IMR-90 (cell line): ENCODE measurements around the gene DNAJB8. TPM values are rescaled to one million over a fixed set of nuclear protein-coding genes. Genes with fewer than 3 reads are reported as not detected.

ENCODE experiments used
- ATAC-seq: fragments of 200-7000 bp; cut with Tn5 transposase; 2 replicates; pipeline ENCODE4 v1.9.1; 2020; ENCODE audit warnings: low read depth, mild to moderate bottlenecking, moderate library complexity
- BruUV-seq: library from RNA; stranded (reverse); fragments of 400-500 nt; replicated peaks from 2 replicates; lab custom pipeline; 2021; lab: Mats Ljungman, UMichigan
- CTCF ChIA-PET: fragments of 300-600 bp; formaldehyde crosslinking; extraction: SDS; loops from one replicate; lab custom pipeline; 2021; ENCODE audit warnings: antibody characterized with exemption; lab: Yijun Ruan, JAX
- POLR2A ChIA-PET: fragments of 300-600 bp; sonication (Branson Sonifier 250); formaldehyde crosslinking; loops from one replicate; lab custom pipeline; 2022; ENCODE audit warnings: antibody characterized with exemption; ENCODE audit not compliant: unreplicated experiment; lab: Charles Lee
- DNase-seq: peaks from one replicate; pipeline ENCODE4 v3.0.0; 2013
- H2AFZ ChIP-seq: replicated peaks from 2 replicates; pipeline ENCODE3; 2013; ENCODE audit warnings: low read length, mild to moderate bottlenecking; ENCODE audit not compliant: poor library complexity
- H2AK5ac ChIP-seq: 2 replicates; pipeline ENCODE4 v1.6.1; 2013; ENCODE audit warnings: low read depth, low read length, inconsistent platforms
- H2AK9ac ChIP-seq: replicated peaks from 2 replicates; pipeline ENCODE3; 2013; ENCODE audit warnings: mild to moderate bottlenecking, low read depth, low read length, moderate library complexity; ENCODE audit not compliant: poor library complexity
- H2BK120ac ChIP-seq: 2 replicates; pipeline ENCODE4 v1.6.1; 2013; ENCODE audit warnings: low read depth, low read length, inconsistent platforms
- H2BK15ac ChIP-seq: 3 replicates; pipeline ENCODE4 v1.6.1; 2013; ENCODE audit warnings: low read depth, low read length, inconsistent platforms
- H2BK20ac ChIP-seq: 2 replicates; pipeline ENCODE4 v1.6.1; 2013; ENCODE audit warnings: low read depth, mild to moderate bottlenecking, inconsistent platforms, low read length, moderate library complexity
- H2BK5ac ChIP-seq: 2 replicates; pipeline ENCODE4 v1.6.1; 2013; ENCODE audit warnings: mild to moderate bottlenecking, low read depth, low read length, inconsistent platforms; ENCODE audit not compliant: poor library complexity, severe bottlenecking
- H3K14ac ChIP-seq: replicated peaks from 2 replicates; pipeline ENCODE4 v1.6.1; 2013; ENCODE audit warnings: low read depth, low read length, inconsistent platforms
- H3K18ac ChIP-seq: 2 replicates; pipeline ENCODE4 v1.6.1; 2013; ENCODE audit warnings: low read depth, low read length, control low read depth
- H3K23ac ChIP-seq: 2 replicates; pipeline ENCODE4 v1.6.1; 2013; ENCODE audit warnings: low read depth, low read length, inconsistent platforms
- H3K27ac ChIP-seq: 2 replicates; pipeline ENCODE4 v1.5.1; 2013; ENCODE audit warnings: mild to moderate bottlenecking, control low read depth, low read length; ENCODE audit not compliant: insufficient read depth
- H3K27me3 ChIP-seq: 2 replicates; pipeline ENCODE4 v1.6.1; 2013; ENCODE audit warnings: low read length; ENCODE audit not compliant: control insufficient read depth, insufficient read depth
- H3K36me3 ChIP-seq: 2 replicates; pipeline ENCODE4 v1.6.1; 2013; ENCODE audit warnings: low read length, mixed read lengths; ENCODE audit not compliant: control insufficient read depth, insufficient read depth
- H3K4ac ChIP-seq: 2 replicates; pipeline ENCODE4 v1.6.1; 2013; ENCODE audit warnings: low read depth, low read length, inconsistent platforms
- H3K4me1 ChIP-seq: 2 replicates; pipeline ENCODE4 v1.6.1; 2013; ENCODE audit warnings: low read length, mixed read lengths; ENCODE audit not compliant: control insufficient read depth, insufficient read depth
- H3K4me2 ChIP-seq: 2 replicates; pipeline ENCODE4 v1.6.1; 2013; ENCODE audit warnings: low read depth, mild to moderate bottlenecking, control low read depth, low read length, moderate library complexity
- H3K4me3 ChIP-seq: 2 replicates; pipeline ENCODE4 v1.5.1; 2013; ENCODE audit warnings: low read depth, mild to moderate bottlenecking, control low read depth, low read length, moderate library complexity; ENCODE audit not compliant: insufficient read depth
- H3K56ac ChIP-seq: 2 replicates; pipeline ENCODE4 v1.6.1; 2013; ENCODE audit warnings: low read length, inconsistent platforms; ENCODE audit not compliant: insufficient read depth; ENCODE audit errors: extremely low read depth
- H3K79me1 ChIP-seq, 2 experiments: 2 replicates each; pipeline ENCODE4 v1.6.1; 2013; ENCODE audit warnings: low read length in 2 of 2, inconsistent platforms in 1 of 2, low read depth in 1 of 2
- H3K9ac ChIP-seq: 2 replicates; pipeline ENCODE4 v1.6.1; 2013; ENCODE audit warnings: low read depth, low read length, control low read depth
- H3K9me1 ChIP-seq: 2 replicates; pipeline ENCODE4 v1.6.1; 2013; ENCODE audit warnings: low read length, inconsistent platforms; ENCODE audit not compliant: insufficient read depth
- H3K9me3 ChIP-seq: 2 replicates; pipeline ENCODE4 v1.6.1; 2013; ENCODE audit warnings: low read length; ENCODE audit not compliant: control insufficient read depth, insufficient read depth
- H4K20me1 ChIP-seq: 2 replicates; pipeline ENCODE4 v1.6.1; 2013; ENCODE audit warnings: low read length, inconsistent platforms; ENCODE audit not compliant: insufficient read depth
- H4K5ac ChIP-seq: 2 replicates; pipeline ENCODE4 v1.6.1; 2013; ENCODE audit warnings: mild to moderate bottlenecking, low read depth, low read length, control low read depth
- H4K8ac ChIP-seq, 2 experiments: 2 replicates each; pipeline ENCODE4 v1.6.1; 2013; ENCODE audit warnings: low read depth in 2 of 2, low read length in 2 of 2, control low read depth in 1 of 2, inconsistent platforms in 1 of 2
- H4K91ac ChIP-seq: 2 replicates; pipeline ENCODE4 v1.6.1; 2013; ENCODE audit warnings: low read depth, low read length, inconsistent platforms; ENCODE audit not compliant: insufficient read depth
- BHLHE40 ChIP-seq: fragments of 150-350 bp; IDR thresholded peaks from 2 replicates; pipeline ENCODE4 v1.6.1; 2016; ENCODE audit warnings: mild to moderate bottlenecking, low read depth, low read length
- CEBPB ChIP-seq: IDR thresholded peaks from 2 replicates; pipeline ENCODE4 v1.6.1; 2012; ENCODE audit warnings: low read depth, low read length, improper control_type of control experiment
- CHD1 ChIP-seq: IDR thresholded peaks from 2 replicates; pipeline ENCODE4 v1.6.1; 2012; ENCODE audit warnings: low read depth, low read length, improper control_type of control experiment
- CTCF ChIP-seq: conservative IDR thresholded peaks from 2 replicates; pipeline ENCODE4 v1.5.1; 2012; ENCODE audit warnings: mild to moderate bottlenecking, low read depth, low read length, improper control_type of control experiment
- ELK1 ChIP-seq: fragments of 150-350 bp; IDR thresholded peaks from 2 replicates; pipeline ENCODE4 v1.6.1; 2016; ENCODE audit warnings: low read depth, mild to moderate bottlenecking, low read length, moderate library complexity, borderline replicate concordance
- FOS ChIP-seq: fragments of 150-350 bp; IDR thresholded peaks from 2 replicates; pipeline ENCODE4 v1.6.1; 2016; ENCODE audit warnings: low read depth, low read length
- MAZ ChIP-seq: IDR thresholded peaks from 2 replicates; pipeline ENCODE4 v1.6.1; 2012; ENCODE audit warnings: low read depth, mild to moderate bottlenecking, low read length, improper control_type of control experiment, moderate library complexity, borderline replicate concordance
- NFE2L2 ChIP-seq: fragments of 150-350 bp; IDR thresholded peaks from 2 replicates; pipeline ENCODE4 v1.6.1; 2016; ENCODE audit warnings: low read depth, mild to moderate bottlenecking, low read length
- POLR2A ChIP-seq: IDR thresholded peaks from 2 replicates; pipeline ENCODE4 v1.6.1; 2012; ENCODE audit warnings: mild to moderate bottlenecking, low read depth, low read length
- RAD21 ChIP-seq: IDR thresholded peaks from 2 replicates; pipeline ENCODE4 v1.6.1; 2012; ENCODE audit warnings: low read length, improper control_type of control experiment
- RCOR1 ChIP-seq: IDR thresholded peaks from 2 replicates; pipeline ENCODE4 v1.6.1; 2012; ENCODE audit warnings: mild to moderate bottlenecking, low read length, improper control_type of control experiment; ENCODE audit not compliant: insufficient replicate concordance
- RFX5 ChIP-seq: IDR thresholded peaks from 2 replicates; pipeline ENCODE4 v1.8.0; 2012; ENCODE audit warnings: low read depth, mild to moderate bottlenecking, low read length, moderate library complexity
- SMC3 ChIP-seq: fragments of 150-350 bp; IDR thresholded peaks from 2 replicates; pipeline ENCODE4 v1.6.1; 2016; ENCODE audit warnings: low read depth, mild to moderate bottlenecking, antibody characterized with exemption, low read length, moderate library complexity
- USF2 ChIP-seq: fragments of 150-350 bp; IDR thresholded peaks from 2 replicates; pipeline ENCODE4 v1.6.1; 2017; ENCODE audit warnings: mild to moderate bottlenecking, antibody characterized with exemption, low read length, low read depth
- WGBS, 2 experiments: methylation state at CpG; one replicate each; pipeline versions ENCODE4 v1.1.5 to v1.1.7; 2013; ENCODE audit warnings: missing lambda C conversion rate in 2 of 2; ENCODE audit not compliant: insufficient read length in 1 of 2; ENCODE audit errors: extremely low coverage in 2 of 2; 5-methylcytosine and 5-hydroxymethylcytosine counted together
- dilution Hi-C: fragments of 300-500 bp; cut with HindIII; formaldehyde crosslinking; loops from one replicate; pipeline ENCODE4 v1.14.3; 2018; ENCODE audit warnings: low sequenced_read_pairs; ENCODE audit not compliant: unreplicated experiment
- in situ Hi-C: fragments of 300-500 bp; cut with MboI; formaldehyde crosslinking; loops from 3 replicates; pipeline ENCODE4 v1.14.3; 2019; ENCODE audit warnings: low sequenced_read_pairs, inconsistent platforms, mixed read lengths
- intact Hi-C: fragments of 100-400 bp; cut with micrococcal nuclease; formaldehyde crosslinking; loops from 2 replicates; pipeline ENCODE4 v1.10.0; 2022
- polyA plus RNA-seq, 3 experiments: library from polyadenylated mRNA; depleted of rRNA; stranded (reverse); fragments of >200 nt; gene quantifications; 2 replicates each; pipeline ENCODE4 v1.2.3, GENCODE V29; 2012; ENCODE audit warnings: low replicate concordance in 1 of 3
- total RNA-seq: library from RNA; depleted of rRNA; stranded (reverse); fragments of >200 nt; gene quantifications from 2 replicates; pipeline ENCODE4 v1.2.3, GENCODE V29; 2012

The DNAJB8 gene
- total and polyA plus RNA-seq, 2 of the 4 experiments (the other 2 are of a cell fraction), result not detected

GRCh38 chr3:128491691-128491940, 24.9 kb upstream of the DNAJB8 start:
- CTCF ChIA-PET, result no interaction called here

More at GRCh38 chr3:128491691-128491940, 24.9 kb upstream of the DNAJB8 start:
- no TSS peak for BruUV-seq
- no peak overlapping the region for H2BK5ac ChIP-seq
- dilution Hi-C loops (no loop called here), intact Hi-C loops (no loop called here), in situ Hi-C loops (no loop called here)
- DNase-seq, result no peak
- peaks cover 4% of the 10 kb centered on the region for H3K4me1 ChIP-seq
- H3K18ac ChIP-seq, result no peak overlapping the region
- H2AK9ac ChIP-seq, result no peak overlapping the region
- no peak overlapping the region for H4K5ac ChIP-seq
- no peak for TF ChIP-seq NFE2L2
- TF ChIP-seq BHLHE40, result no peak
- no peak for TF ChIP-seq CTCF
- TF ChIP-seq RFX5, result no peak
- no peak for TF ChIP-seq RAD21
- no peak for TF ChIP-seq MAZ
- TF ChIP-seq FOS, result no peak
- no peak for TF ChIP-seq ELK1
- no peak for TF ChIP-seq SMC3
- TF ChIP-seq USF2, result no peak
- TF ChIP-seq RCOR1, result no peak
- no peak for TF ChIP-seq CHD1
- TF ChIP-seq POLR2A, result no peak
- no peak for TF ChIP-seq CEBPB
- H4K8ac ChIP-seq, result no peak overlapping the region
- no peak overlapping the region for H2BK15ac ChIP-seq
- peaks cover 52% of the 10 kb centered on the region; the same call in 1 of the 2 replicates for H3K27me3 ChIP-seq
- no peak overlapping the region; the same call in 1 of the 2 replicates for H3K4me3 ChIP-seq
- no peak overlapping the region for H2AFZ ChIP-seq
- 52% methylated on average over 13 of the region's 19 CpGs; no CpG with 5 or more reads in 1 of the 2 experiments for WGBS, 2 experiments
- peaks cover 5 to 11% of the 10 kb centered on the region in 2 experiments; a peak in 1 of 4 replicates for H3K79me1 ChIP-seq
- H2BK120ac ChIP-seq, result no peak overlapping the region
- H2AK5ac ChIP-seq, result no peak overlapping the region
- POLR2A ChIA-PET, result no interaction called here
- H3K56ac ChIP-seq, result no peak overlapping the region
- H3K27ac ChIP-seq, result no peak overlapping the region
- no peak overlapping the region for H3K14ac ChIP-seq
- ATAC-seq, result no peak
- no peaks in the 10 kb centered on the region for H3K36me3 ChIP-seq
- H3K4me2 ChIP-seq, result no peak overlapping the region
- no peak overlapping the region for H3K4ac ChIP-seq
- H2BK20ac ChIP-seq, result no peak overlapping the region
- no peak overlapping the region for H4K91ac ChIP-seq
- peaks cover 11% of the 10 kb centered on the region; the same call in 1 of the 2 replicates for H4K20me1 ChIP-seq
- no peaks in the 10 kb centered on the region for H3K9me1 ChIP-seq
- no peak overlapping the region for H3K23ac ChIP-seq
- H3K9me3 ChIP-seq, result no peaks in the 10 kb centered on the region
- no peak overlapping the region for H3K9ac ChIP-seq
